ENCODE results near the gene PRKAG2. TPM values are rescaled to one million over a fixed set of nuclear protein-coding genes. Genes with fewer than 3 reads are reported as not detected.

Gene PRKAG2
- total RNA-seq, 1 donor from 2014 or later = 130 TPM

GRCh38 chr7:151923097-151923876 is 46.4 kb upstream of the PRKAG2 start:
- Histone ChIP-seq H3K27me3 (ENCODE audit: low read depth) (peaks cover 19% of the 10 kb centered on the region), H3K27ac (replicated peaks) (peak overlapping the region; percentile 45), H3K36me3 (no peaks in the 10 kb centered on the region), H3K4me1 (peaks cover 13% of the 10 kb centered on the region), H3K9me3 (replicated peaks) (no peaks in the 10 kb centered on the region), H3K4me3 (no peak overlapping the region)
- intact Hi-C loops (cut with micrococcal nuclease) = no loop called here
- no peak for DNase-seq
- TF ChIP-seq CTCF (IDR thresholded peaks at IDR 0.05; ENCODE audit: borderline replicate concordance) = no peak

- no peak for DNase-seq
- H3K36me3 ChIP-seq = no peaks in the 10 kb centered on the region
- no peak for TF ChIP-seq CTCF (IDR thresholded peaks at IDR 0.05; ENCODE audit: borderline replicate concordance)
- H3K9me3 ChIP-seq (replicated peaks) = no peaks in the 10 kb centered on the region
- H3K4me3 ChIP-seq = no peak overlapping the region
- no peak overlapping the region for H3K27ac ChIP-seq (replicated peaks)
- H3K27me3 ChIP-seq (ENCODE audit: low read depth) = peaks cover 19% of the 10 kb centered on the region
- peaks cover 13% of the 10 kb centered on the region for H3K4me1 ChIP-seq
- intact Hi-C loops (cut with micrococcal nuclease) = no loop called here
These were observed 44.5 kb upstream of the PRKAG2 start for GRCh38 chr7:151921451-151921850.

GRCh38 chr7:151920488-151920887 is 43.6 kb upstream of the PRKAG2 start:
- Histone ChIP-seq H3K9me3 (replicated peaks) (no peaks in the 10 kb centered on the region), H3K4me3 (no peak overlapping the region), H3K4me1 (peaks cover 5% of the 10 kb centered on the region), H3K27me3 (ENCODE audit: low read depth) (peaks cover 19% of the 10 kb centered on the region), H3K36me3 (no peaks in the 10 kb centered on the region), H3K27ac (replicated peaks) (no peak overlapping the region)
- no peak for TF ChIP-seq CTCF (IDR thresholded peaks at IDR 0.05; ENCODE audit: borderline replicate concordance)
- no peak for DNase-seq
- intact Hi-C loops (cut with micrococcal nuclease) = no loop called here

GRCh38 chr7:151919595-151919994 is 42.7 kb upstream of the PRKAG2 start:
- Histone ChIP-seq H3K27ac (replicated peaks) (no peak overlapping the region), H3K9me3 (replicated peaks) (peaks cover 4% of the 10 kb centered on the region), H3K4me1 (no peaks in the 10 kb centered on the region), H3K36me3 (no peaks in the 10 kb centered on the region), H3K4me3 (no peak overlapping the region), H3K27me3 (ENCODE audit: low read depth) (peaks cover 19% of the 10 kb centered on the region)
- no peak for TF ChIP-seq CTCF (IDR thresholded peaks at IDR 0.05; ENCODE audit: borderline replicate concordance)
- DNase-seq = no peak
- intact Hi-C loops (cut with micrococcal nuclease) = no loop called here

GRCh38 chr7:151918510-151918843 is 41.6 kb upstream of the PRKAG2 start:
- DNase-seq = no peak
- Histone ChIP-seq H3K4me3 (no peak overlapping the region), H3K9me3 (replicated peaks) (peaks cover 15% of the 10 kb centered on the region), H3K27me3 (ENCODE audit: low read depth) (peaks cover 19% of the 10 kb centered on the region), H3K27ac (replicated peaks) (no peak overlapping the region), H3K4me1 (no peaks in the 10 kb centered on the region), H3K36me3 (no peaks in the 10 kb centered on the region)
- TF ChIP-seq CTCF (IDR thresholded peaks at IDR 0.05; ENCODE audit: borderline replicate concordance) = no peak
- intact Hi-C loops (cut with micrococcal nuclease) = no loop called here
